ENCODE results near the gene PLCXD3. TPM values are rescaled to one million over a fixed set of nuclear protein-coding genes. Genes with fewer than 3 reads are reported as not detected.

The PLCXD3 gene
- polyA plus RNA-seq, 1 donor (not counting 4 experiments of a cell fraction or from before 2014, with no cell fraction given), result not detected

DNA sequence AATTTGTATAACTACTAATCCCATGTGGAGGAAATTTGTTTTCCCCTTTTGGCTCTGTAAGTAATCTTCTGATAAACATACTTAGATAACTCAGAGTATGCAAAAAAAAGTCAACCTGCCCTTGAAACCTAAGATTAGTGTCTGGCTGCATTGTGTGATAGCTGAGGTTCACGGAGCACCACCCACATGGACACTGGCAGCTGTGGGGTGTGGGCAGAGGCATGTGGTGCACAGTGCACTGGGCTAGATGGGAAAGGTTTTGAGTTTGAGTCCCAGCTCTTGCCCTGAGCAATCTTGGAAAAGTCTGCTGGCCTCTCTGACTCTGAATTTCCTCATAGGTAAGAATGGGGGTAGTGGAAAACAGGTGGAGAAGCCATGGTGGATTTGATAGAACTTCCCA, 75.1 kb downstream of the PLCXD3 start:
- dilution Hi-C loops (cut with MboI; ENCODE audit: extremely low pct_ligation_motif_present, low sequenced_read_pairs), result no loop called here
- Histone ChIP-seq H3K9ac (ENCODE audit: control insufficient read depth, extremely low read depth, insufficient read depth, low read length) (no peak overlapping the region), H4K20me1 (ENCODE audit: control insufficient read depth, extremely low read depth, insufficient read depth, low read length) (no peaks in the 10 kb centered on the region), H3K36me3 (ENCODE audit: control insufficient read depth in 2 of 2, extremely low read depth in 1 of 2, insufficient read depth in 2 of 2, low read length in 2 of 2) (no peaks in the 10 kb centered on the region), H3K9me3 (ENCODE audit: control insufficient read depth, low read depth, low read length) (no peaks in the 10 kb centered on the region), H3K27ac (ENCODE audit: control insufficient read depth, insufficient read depth, low read length) (no peak overlapping the region), H3K4me2 (ENCODE audit: control insufficient read depth, extremely low read depth, insufficient read depth, low read depth, low read length) (no peak overlapping the region), H3K4me3 (ENCODE audit: control insufficient read depth in 2 of 3, extremely low read depth in 1 of 3, insufficient read depth in 2 of 3, low read depth in 1 of 3, low read length in 3 of 3) (no peak overlapping the region), H3K79me2 (ENCODE audit: control insufficient read depth, insufficient read depth, low read length) (no peaks in the 10 kb centered on the region), H2AFZ (ENCODE audit: control insufficient read depth, low read length) (no peak overlapping the region), H3K4me1 (ENCODE audit: control insufficient read depth, extremely low read depth, insufficient read depth, low read length) (no peaks in the 10 kb centered on the region), H3K27me3 (ENCODE audit: control insufficient read depth, extremely low read depth, insufficient read depth, low read length) (no peaks in the 10 kb centered on the region), H3K9me1 (ENCODE audit: control insufficient read depth, extremely low read depth, insufficient read depth, low read length) (no peaks in the 10 kb centered on the region)
- DNase-seq (ENCODE audit: low read depth, low spot score) (no peak), FAIRE-seq (no peak)
- no peak for TF ChIP-seq EZH2 (IDR thresholded peaks at IDR 0.05; ENCODE audit: low read length)
- TF ChIP-seq, protein P1, sequence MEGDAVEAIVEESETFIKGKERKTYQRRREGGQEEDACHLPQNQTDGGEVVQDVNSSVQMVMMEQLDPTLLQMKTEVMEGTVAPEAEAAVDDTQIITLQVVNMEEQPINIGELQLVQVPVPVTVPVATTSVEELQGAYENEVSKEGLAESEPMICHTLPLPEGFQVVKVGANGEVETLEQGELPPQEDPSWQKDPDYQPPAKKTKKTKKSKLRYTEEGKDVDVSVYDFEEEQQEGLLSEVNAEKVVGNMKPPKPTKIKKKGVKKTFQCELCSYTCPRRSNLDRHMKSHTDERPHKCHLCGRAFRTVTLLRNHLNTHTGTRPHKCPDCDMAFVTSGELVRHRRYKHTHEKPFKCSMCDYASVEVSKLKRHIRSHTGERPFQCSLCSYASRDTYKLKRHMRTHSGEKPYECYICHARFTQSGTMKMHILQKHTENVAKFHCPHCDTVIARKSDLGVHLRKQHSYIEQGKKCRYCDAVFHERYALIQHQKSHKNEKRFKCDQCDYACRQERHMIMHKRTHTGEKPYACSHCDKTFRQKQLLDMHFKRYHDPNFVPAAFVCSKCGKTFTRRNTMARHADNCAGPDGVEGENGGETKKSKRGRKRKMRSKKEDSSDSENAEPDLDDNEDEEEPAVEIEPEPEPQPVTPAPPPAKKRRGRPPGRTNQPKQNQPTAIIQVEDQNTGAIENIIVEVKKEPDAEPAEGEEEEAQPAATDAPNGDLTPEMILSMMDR (optimal IDR thresholded peaks at IDR 0.05 in 1 of 3, IDR thresholded peaks at IDR 0.05 in 1 of 3, conservative IDR thresholded peaks at IDR 0.05 in 1 of 3; ENCODE audit: extremely low read depth in 1 of 3, insufficient read depth in 2 of 3, low read length in 3 of 3), result no peak

DNA sequence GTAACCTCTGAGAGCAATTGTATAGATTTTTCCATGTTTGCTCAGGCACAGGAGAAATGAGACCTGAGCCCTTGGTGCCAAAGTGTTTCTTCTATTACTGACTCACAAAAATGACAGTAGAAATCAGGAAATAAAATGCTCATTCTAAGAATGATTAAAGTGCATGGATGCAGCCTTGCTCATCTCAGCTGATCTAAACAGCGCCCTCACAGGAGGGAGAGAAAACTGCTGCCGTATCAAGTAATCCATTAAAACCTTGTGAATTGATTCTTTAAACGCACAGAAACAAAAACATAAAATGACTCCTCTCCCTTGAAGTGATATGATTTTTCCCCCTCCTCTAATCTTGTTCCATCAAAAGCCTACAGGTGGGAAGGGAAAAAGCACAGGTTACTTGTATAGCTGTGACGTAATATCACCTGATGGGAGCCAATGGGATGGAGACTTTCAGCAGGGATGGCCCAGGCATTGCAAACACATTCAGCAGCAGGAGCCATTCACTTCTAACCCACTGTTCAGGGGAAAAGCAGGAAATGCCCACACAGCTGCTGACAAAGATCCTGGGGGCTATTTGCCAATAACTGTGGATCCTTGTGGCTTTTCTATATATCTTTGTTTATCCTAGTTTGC, 76.7 kb downstream of the PLCXD3 start:
- H3K27ac ChIP-seq (ENCODE audit: control insufficient read depth, insufficient read depth, low read length), result no peak overlapping the region
- no peak for FAIRE-seq
- TF ChIP-seq EZH2 (IDR thresholded peaks at IDR 0.05; ENCODE audit: low read length), result no peak
- TF ChIP-seq, protein P1 (optimal IDR thresholded peaks at IDR 0.05 in 1 of 3, IDR thresholded peaks at IDR 0.05 in 1 of 3, conservative IDR thresholded peaks at IDR 0.05 in 1 of 3; ENCODE audit: extremely low read depth in 1 of 3, insufficient read depth in 2 of 3, low read length in 3 of 3), result peak in 1 of 3 experiments; percentile 57
- no peaks in the 10 kb centered on the region for H3K36me3 ChIP-seq (ENCODE audit: control insufficient read depth in 2 of 2, extremely low read depth in 1 of 2, insufficient read depth in 2 of 2, low read length in 2 of 2)
- H3K4me3 ChIP-seq (ENCODE audit: control insufficient read depth in 2 of 3, extremely low read depth in 1 of 3, insufficient read depth in 2 of 3, low read depth in 1 of 3, low read length in 3 of 3), result no peak overlapping the region
- no peak for DNase-seq (ENCODE audit: low read depth, low spot score)
- no peak overlapping the region for H3K4me2 ChIP-seq (ENCODE audit: control insufficient read depth, extremely low read depth, insufficient read depth, low read depth, low read length)
- H3K27me3 ChIP-seq (ENCODE audit: control insufficient read depth, extremely low read depth, insufficient read depth, low read length), result no peaks in the 10 kb centered on the region
- H3K9ac ChIP-seq (ENCODE audit: control insufficient read depth, extremely low read depth, insufficient read depth, low read length), result no peak overlapping the region
- H3K9me3 ChIP-seq (ENCODE audit: control insufficient read depth, low read depth, low read length), result no peaks in the 10 kb centered on the region
- H3K9me1 ChIP-seq (ENCODE audit: control insufficient read depth, extremely low read depth, insufficient read depth, low read length), result no peaks in the 10 kb centered on the region
- H3K79me2 ChIP-seq (ENCODE audit: control insufficient read depth, insufficient read depth, low read length), result no peaks in the 10 kb centered on the region
- dilution Hi-C loops (cut with MboI; ENCODE audit: extremely low pct_ligation_motif_present, low sequenced_read_pairs), result no loop called here
- no peaks in the 10 kb centered on the region for H4K20me1 ChIP-seq (ENCODE audit: control insufficient read depth, extremely low read depth, insufficient read depth, low read length)
- H2AFZ ChIP-seq (ENCODE audit: control insufficient read depth, low read length), result no peak overlapping the region
- no peaks in the 10 kb centered on the region for H3K4me1 ChIP-seq (ENCODE audit: control insufficient read depth, extremely low read depth, insufficient read depth, low read length)
